Sigmoid colon (tissue), 7 donors: ENCODE measurements around the gene FBXL17. TPM values are rescaled to one million over a fixed set of nuclear protein-coding genes. Genes with fewer than 3 reads are reported as not detected.

ENCODE experiments used
- DNase-seq: peaks from one replicate; pipeline ENCODE4 v3.0.0-alpha.2; 2019
- H3K27ac ChIP-seq, 4 donors: fragments of 200-600 bp; sonication (generic); one replicate each; pipeline ENCODE4 v1.5.1; 2016 to 2019; ENCODE audit warnings: mild to moderate bottlenecking in 1 of 4
- H3K27me3 ChIP-seq, 3 donors: fragments of 200-600 bp; sonication (generic); one replicate each; pipeline ENCODE4 v1.5.1; 2019; ENCODE audit warnings: mild to moderate bottlenecking in 1 of 3
- H3K36me3 ChIP-seq, 4 donors: fragments of 200-600 bp; sonication (generic); one replicate each; pipeline ENCODE4 v1.5.1; 2016 to 2019
- H3K4me1 ChIP-seq, 4 donors: fragments of 200-600 bp; sonication (generic); one replicate each; pipeline ENCODE4 v1.5.1; 2017 to 2019
- H3K4me3 ChIP-seq, 4 donors: fragments of 200-600 bp; sonication (generic); one replicate each; pipeline ENCODE4 v1.5.1; 2017 to 2019; ENCODE audit warnings: mild to moderate bottlenecking in 2 of 4, moderate library complexity in 1 of 4
- H3K9me3 ChIP-seq, 4 donors: fragments of 200-600 bp in 3 of 4; sonication (generic) in 3 of 4; one replicate each; pipeline versions ENCODE4 v1.5.1 to v1.6.1; 2013 to 2019
- EP300 ChIP-seq, 4 donors: sonication (generic); formaldehyde crosslinking; IDR thresholded peaks; one replicate each; pipeline ENCODE4 v1.6.1; 2017; ENCODE audit warnings: antibody characterized with exemption in 4 of 4
- POLR2A ChIP-seq, 2 donors: fragments of 450-650 bp; IDR thresholded peaks; one replicate each; pipeline ENCODE4 v1.6.1; 2016; ENCODE audit warnings: antibody characterized with exemption in 2 of 2, mild to moderate bottlenecking in 2 of 2, moderate library complexity in 2 of 2
- POLR2AphosphoS5 ChIP-seq, 4 donors: sonication (generic); formaldehyde crosslinking; IDR thresholded peaks; one replicate each; pipeline ENCODE4 v1.6.1; 2017; ENCODE audit warnings: antibody characterized with exemption in 4 of 4
- WGBS, 2 donors: extraction: QIAGEN DNeasy Blood & Tissue Kit; methylation state at CpG; one replicate each; pipeline ENCODE4 v1.1.7; 2013; 5-methylcytosine and 5-hydroxymethylcytosine counted together
- intact Hi-C: fragments of 100-400 bp; cut with DNase I; formaldehyde crosslinking; loops from one replicate; pipeline ENCODE4 v1.15.1; 2023
- polyA plus RNA-seq, 3 donors: library from polyadenylated mRNA; stranded (reverse); fragments of 200-250 nt; gene quantifications; one replicate each; pipeline ENCODE4 v1.2.3, GENCODE V29; 2013
- total RNA-seq, 4 donors: library from RNA; depleted of rRNA; stranded (reverse); fragments of >200 nt; gene quantifications; one replicate each; pipeline ENCODE4 v1.1.0, GENCODE V29; 2016
- TF ChIP-seq, protein P1 (sequence below), 4 experiments: fragments of 450-650 bp in 3 of 4; fragments of 200-600 bp in 1 of 4; IDR thresholded peaks; one replicate each; pipeline ENCODE4 v1.5.1; 2016 to 2019; ENCODE audit warnings: antibody characterized with exemption in 4 of 4, mild to moderate bottlenecking in 3 of 4, moderate library complexity in 2 of 4
- donor health status: healthy with polysubstance abuse.
- donor health status: Bipolar disorder and iron deficiency.
- donor health status: healthy.

The FBXL17 gene
- total and polyA plus RNA-seq, 7 donors: 8.2 to 22.5 (median 16.6) TPM

DNA sequence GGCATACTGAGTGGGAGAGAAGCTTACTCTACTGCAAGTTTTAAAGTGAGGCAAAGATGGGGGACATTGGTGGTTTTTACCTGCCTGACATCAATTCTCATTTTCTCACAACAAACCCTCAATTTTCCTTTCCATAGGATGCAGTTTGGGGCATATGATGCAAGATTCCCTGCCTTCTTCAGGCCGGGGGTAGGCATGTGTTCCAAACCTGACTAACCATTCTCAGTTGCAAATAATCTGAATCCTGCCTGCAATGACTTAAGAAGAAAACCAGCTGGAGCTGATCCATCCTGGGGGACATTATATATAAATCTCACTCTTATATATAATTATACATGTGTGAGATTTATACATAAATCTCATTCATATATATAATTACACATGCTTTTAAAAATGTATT lies 487.5 kb downstream of the FBXL17 start:
- H3K27me3 ChIP-seq: no peaks in the 10 kb centered on the region
- WGBS, 2 donors: 85 to 93% methylated on average over 1 of the region's 1 CpG
- no peak overlapping the region for H3K4me3 ChIP-seq
- peak overlapping the region in 2 of 4 donors; percentile 30 to 45 for H3K27ac ChIP-seq
- no peaks in the 10 kb centered on the region for H3K9me3 ChIP-seq
- TF ChIP-seq POLR2AphosphoS5 (IDR thresholded peaks at IDR 0.05): no peak
- no peak for TF ChIP-seq POLR2A (IDR thresholded peaks at IDR 0.05)
- no peak for TF ChIP-seq EP300 (IDR thresholded peaks at IDR 0.05)
- TF ChIP-seq, protein P1, sequence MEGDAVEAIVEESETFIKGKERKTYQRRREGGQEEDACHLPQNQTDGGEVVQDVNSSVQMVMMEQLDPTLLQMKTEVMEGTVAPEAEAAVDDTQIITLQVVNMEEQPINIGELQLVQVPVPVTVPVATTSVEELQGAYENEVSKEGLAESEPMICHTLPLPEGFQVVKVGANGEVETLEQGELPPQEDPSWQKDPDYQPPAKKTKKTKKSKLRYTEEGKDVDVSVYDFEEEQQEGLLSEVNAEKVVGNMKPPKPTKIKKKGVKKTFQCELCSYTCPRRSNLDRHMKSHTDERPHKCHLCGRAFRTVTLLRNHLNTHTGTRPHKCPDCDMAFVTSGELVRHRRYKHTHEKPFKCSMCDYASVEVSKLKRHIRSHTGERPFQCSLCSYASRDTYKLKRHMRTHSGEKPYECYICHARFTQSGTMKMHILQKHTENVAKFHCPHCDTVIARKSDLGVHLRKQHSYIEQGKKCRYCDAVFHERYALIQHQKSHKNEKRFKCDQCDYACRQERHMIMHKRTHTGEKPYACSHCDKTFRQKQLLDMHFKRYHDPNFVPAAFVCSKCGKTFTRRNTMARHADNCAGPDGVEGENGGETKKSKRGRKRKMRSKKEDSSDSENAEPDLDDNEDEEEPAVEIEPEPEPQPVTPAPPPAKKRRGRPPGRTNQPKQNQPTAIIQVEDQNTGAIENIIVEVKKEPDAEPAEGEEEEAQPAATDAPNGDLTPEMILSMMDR (IDR thresholded peaks at IDR 0.05): no peak
- no peak for DNase-seq
- peaks cover 0 to 23% (median 20%) of the 10 kb centered on the region in 4 donors for H3K4me1 ChIP-seq
- H3K36me3 ChIP-seq: no peaks in the 10 kb centered on the region
- intact Hi-C loops: no loop called here

DNA sequence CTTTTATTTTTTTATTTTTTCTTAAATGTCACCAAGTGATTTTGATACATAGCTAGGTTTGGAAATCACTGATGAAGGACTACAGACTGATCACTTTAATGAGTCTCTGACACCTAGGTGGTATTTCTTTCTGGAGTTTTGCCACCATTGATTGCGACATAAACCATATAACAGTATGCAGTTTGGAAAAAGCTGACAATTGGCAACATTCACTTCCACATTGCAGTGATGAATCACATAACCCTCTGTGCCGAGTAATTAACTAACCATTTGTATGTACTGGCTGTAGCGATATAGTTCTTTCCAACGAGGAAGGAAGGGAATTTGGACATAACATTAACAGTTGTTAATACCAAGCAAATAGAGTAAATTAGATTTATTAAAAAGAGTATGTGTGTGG lies 488.3 kb downstream of the FBXL17 start:
- 50 to 58% methylated on average over 4 of the region's 4 CpGs for WGBS, 2 donors
- Histone ChIP-seq H3K36me3 (no peaks in the 10 kb centered on the region), H3K4me1 (peaks cover 0 to 26% (median 24%) of the 10 kb centered on the region in 4 donors), H3K27ac (peak overlapping the region in 2 of 4 donors; percentile 30 to 45), H3K4me3 (peak overlapping the region in 1 of 4 donors; percentile 12), H3K9me3 (no peaks in the 10 kb centered on the region), H3K27me3 (no peaks in the 10 kb centered on the region)
- DNase-seq: no peak
- intact Hi-C loops: no loop called here
- TF ChIP-seq POLR2AphosphoS5 (IDR thresholded peaks at IDR 0.05) (peak in 3 of 4 donors; percentile 10 to 39 (median 25)), EP300 (IDR thresholded peaks at IDR 0.05) (no peak)

DNA sequence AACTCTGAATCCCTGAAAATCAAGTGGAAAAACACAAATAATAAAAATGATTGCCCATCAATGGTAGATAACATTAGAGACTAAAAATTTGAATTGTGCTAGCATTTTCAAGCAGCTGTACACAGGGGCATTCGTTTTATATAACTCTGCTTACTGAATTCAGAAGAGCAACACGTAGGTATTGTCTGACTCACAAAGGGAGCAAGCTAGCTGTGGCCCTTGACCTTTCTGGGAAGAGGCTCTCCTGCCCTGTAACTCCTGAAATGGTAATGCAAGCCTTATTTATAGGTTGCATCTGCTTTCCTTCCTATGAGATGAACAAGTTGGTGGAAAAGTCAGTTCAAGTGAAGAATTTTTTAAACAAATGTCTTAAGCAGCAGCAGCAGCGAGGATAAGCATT lies 492.5 kb downstream of the FBXL17 start:
- H3K27ac ChIP-seq: peak overlapping the region in 3 of 4 donors; percentile 38 to 56 (median 40)

DNA sequence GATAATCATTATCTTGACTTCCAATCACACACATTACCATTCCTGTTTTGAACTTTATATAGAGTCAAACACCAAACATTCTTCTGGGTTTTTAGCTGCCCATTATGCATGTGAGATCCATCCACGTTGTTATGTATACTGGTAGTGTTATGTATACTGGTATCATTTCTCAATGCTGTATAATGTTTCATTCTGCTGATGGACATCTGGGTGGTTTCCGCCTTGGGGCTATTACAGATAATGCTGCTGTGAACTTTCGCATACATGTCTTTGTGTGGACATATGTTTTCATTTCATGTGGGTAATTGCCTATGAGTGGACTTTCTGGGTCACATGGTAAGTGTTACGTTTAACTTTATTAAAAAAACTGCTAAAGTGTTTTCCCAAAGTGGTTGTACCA lies 493.4 kb downstream of the FBXL17 start:
- no peaks in the 10 kb centered on the region for H3K36me3 ChIP-seq
- DNase-seq: no peak
- intact Hi-C loops: no loop called here
- 93 to 97% methylated on average over 4 of the region's 4 CpGs for WGBS, 2 donors
- peaks cover 0 to 33% (median 16%) of the 10 kb centered on the region in 4 donors for H3K4me1 ChIP-seq
- TF ChIP-seq POLR2AphosphoS5 (IDR thresholded peaks at IDR 0.05) (no peak), EP300 (IDR thresholded peaks at IDR 0.05) (no peak), POLR2A (IDR thresholded peaks at IDR 0.05) (no peak)
- TF ChIP-seq, protein P1 (IDR thresholded peaks at IDR 0.05): no peak
- H3K27me3 ChIP-seq: no peaks in the 10 kb centered on the region
- H3K27ac ChIP-seq: peak overlapping the region in 2 of 4 donors; percentile 40 to 56
- no peaks in the 10 kb centered on the region for H3K9me3 ChIP-seq
- H3K4me3 ChIP-seq: no peak overlapping the region

More for the DNA sequence above, 492.5 kb downstream of the FBXL17 start:
- TF ChIP-seq, protein P1 (IDR thresholded peaks at IDR 0.05): no peak
- TF ChIP-seq EP300 (IDR thresholded peaks at IDR 0.05): no peak
- no peak for TF ChIP-seq POLR2A (IDR thresholded peaks at IDR 0.05)
- TF ChIP-seq POLR2AphosphoS5 (IDR thresholded peaks at IDR 0.05): no peak
- 80 to 85% methylated on average over 3 of the region's 3 CpGs for WGBS, 2 donors
- H3K4me1 ChIP-seq: peaks cover 0 to 41% (median 24%) of the 10 kb centered on the region in 4 donors
- DNase-seq: no peak
- H3K4me3 ChIP-seq: no peak overlapping the region
- no peaks in the 10 kb centered on the region for H3K9me3 ChIP-seq
- no peaks in the 10 kb centered on the region for H3K27me3 ChIP-seq
- H3K36me3 ChIP-seq: no peaks in the 10 kb centered on the region
- intact Hi-C loops: no loop called here

DNA sequence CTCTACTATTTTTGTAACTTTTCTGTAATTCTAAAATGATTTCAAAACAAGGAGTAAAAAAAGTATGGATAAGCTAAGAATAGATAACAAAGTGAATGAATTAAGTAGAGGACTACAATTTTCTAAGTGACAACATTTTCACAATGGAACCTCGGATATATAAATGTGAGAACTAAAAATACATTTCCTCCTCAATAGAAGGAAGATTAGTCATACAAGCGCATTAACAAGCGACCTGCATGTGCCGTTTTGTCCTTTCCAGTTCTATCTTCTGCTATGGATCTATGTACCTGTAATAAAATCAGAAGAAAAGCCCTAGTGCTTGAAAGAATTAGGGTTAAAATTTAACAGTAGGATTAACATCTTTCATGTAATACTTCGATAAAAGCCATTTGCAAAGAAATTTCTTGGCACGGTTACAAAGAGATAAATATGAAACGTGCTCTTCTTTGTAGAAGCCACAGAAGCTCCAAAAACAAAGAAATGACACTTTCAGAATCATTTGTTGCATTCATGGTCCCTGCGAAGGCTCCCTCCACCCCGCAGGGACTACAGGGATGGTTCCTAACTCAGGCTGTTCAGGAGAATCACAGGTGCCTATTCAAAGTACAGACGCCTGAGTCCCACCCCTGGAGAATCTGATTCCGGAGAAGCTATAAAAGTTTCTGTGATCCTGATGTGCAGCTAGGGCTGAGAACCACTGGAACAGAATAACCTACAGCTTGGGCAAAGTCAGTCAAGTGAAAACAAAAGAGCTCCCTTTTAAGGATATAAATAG lies 494.5 kb downstream of the FBXL17 start:
- H3K4me1 ChIP-seq: peaks cover 0 to 26% (median 12%) of the 10 kb centered on the region in 4 donors
- H3K27ac ChIP-seq: no peak overlapping the region
- no peak for TF ChIP-seq EP300 (IDR thresholded peaks at IDR 0.05)
- no peak for TF ChIP-seq POLR2A (IDR thresholded peaks at IDR 0.05)
- TF ChIP-seq, protein P1 (IDR thresholded peaks at IDR 0.05): no peak
- no peaks in the 10 kb centered on the region for H3K27me3 ChIP-seq
- WGBS, 2 donors: 14 to 44% methylated on average over 11 of the region's 11 CpGs
- H3K9me3 ChIP-seq: no peaks in the 10 kb centered on the region
- no peaks in the 10 kb centered on the region for H3K36me3 ChIP-seq
- DNase-seq: no peak
- H3K4me3 ChIP-seq: no peak overlapping the region
- intact Hi-C loops: no loop called here
